Measurements from ENCODE around the gene PREB.

The PREB gene

GRCh38 chr2:27094353-27094984, 40.0 kb downstream of the PREB start:
- DNase-seq = no peak

- no peak for DNase-seq
Observed at GRCh38 chr2:27093430-27094352, 40.7 kb downstream of the PREB start.

GRCh38 chr2:27092696-27093429, 41.6 kb downstream of the PREB start:
- DNase-seq = no peak

- DNase-seq = no peak
Observed at GRCh38 chr2:27091746-27092695, 42.4 kb downstream of the PREB start.

GRCh38 chr2:27089111-27089954, 45.1 kb downstream of the PREB start:
- DNase-seq = no peak

GRCh38 chr2:27088634-27089033, 45.8 kb downstream of the PREB start:
- no peak for DNase-seq

GRCh38 chr2:27087823-27088410, 46.5 kb downstream of the PREB start:
- no peak for DNase-seq

GRCh38 chr2:27086724-27087593, 47.5 kb downstream of the PREB start, which contains the start of gene KHK:
Gene KHK, plus strand, starts transcription at chr2:27086772. Its CDS starts 488 bp downstream, at chr2:27087260.
- DNase-seq = no peak

- peak; percentile 98 for DNase-seq
Observed at GRCh38 chr2:27086090-27086723, 48.2 kb downstream of the PREB start.

- peak; percentile 70 for DNase-seq
Observed at GRCh38 chr2:27085673-27086089, 48.8 kb downstream of the PREB start.

GRCh38 chr2:27085062-27085672, 49.3 kb downstream of the PREB start:
- DNase-seq = no peak

- no peak for DNase-seq
Observed at GRCh38 chr2:27084297-27085061, 50.0 kb downstream of the PREB start.

- DNase-seq = no peak
Observed at GRCh38 chr2:27083410-27084296, 50.8 kb downstream of the PREB start.

GRCh38 chr2:27082773-27083409, 51.5 kb downstream of the PREB start:
- DNase-seq = no peak

GRCh38 chr2:27081984-27082772, 52.3 kb downstream of the PREB start:
- no peak for DNase-seq

All from suppressor macrophage treated with lipopolysaccharide for 4 hours (primary cell).